Inflammatory macrophage treated with lipopolysaccharide for 4 hours (primary cell): ENCODE results near the gene NOS3.

Source experiments
- DNase-seq: peaks from one replicate; pipeline ENCODE4 v3.0.0-alpha.2; 2020

Gene NOS3

GRCh38 chr7:150965273-150965830 lies 25.5 kb upstream of the NOS3 start:
- DNase-seq, result no peak

- no peak for DNase-seq
These were observed 24.8 kb upstream of the NOS3 start for GRCh38 chr7:150966002-150966401.

- DNase-seq, result no peak
These were observed 23.5 kb upstream of the NOS3 start for GRCh38 chr7:150967349-150967748.

GRCh38 chr7:150968056-150968733 lies 22.6 kb upstream of the NOS3 start:
- no peak for DNase-seq

- no peak for DNase-seq
These were observed 22.0 kb upstream of the NOS3 start for GRCh38 chr7:150968734-150969372.

- no peak for DNase-seq
These were observed 21.3 kb upstream of the NOS3 start for GRCh38 chr7:150969475-150969874.

GRCh38 chr7:150970424-150970823 lies 20.4 kb upstream of the NOS3 start:
- DNase-seq, result no peak

GRCh38 chr7:150971242-150972022 lies 19.4 kb upstream of the NOS3 start:
- no peak for DNase-seq

- no peak for DNase-seq
These were observed 18.8 kb upstream of the NOS3 start for GRCh38 chr7:150972023-150972468.

- DNase-seq, result no peak
These were observed 18.1 kb upstream of the NOS3 start for GRCh38 chr7:150972741-150973140.

- no peak for DNase-seq
These were observed 17.0 kb upstream of the NOS3 start for GRCh38 chr7:150973571-150974451.

GRCh38 chr7:150974468-150975391 lies 16.1 kb upstream of the NOS3 start:
- no peak for DNase-seq

- DNase-seq, result no peak
These were observed 15.1 kb upstream of the NOS3 start for GRCh38 chr7:150975536-150976319.

- DNase-seq, result no peak
These were observed 14.1 kb upstream of the NOS3 start for GRCh38 chr7:150976529-150977381.

- DNase-seq, result no peak
These were observed 13.3 kb upstream of the NOS3 start for GRCh38 chr7:150977382-150978125.

GRCh38 chr7:150978126-150978789 lies 12.6 kb upstream of the NOS3 start, which contains the start of gene KCNH2:
Gene KCNH2, minus strand, starts transcription at chr7:150978321. Its CDS starts 408 bp downstream, at chr7:150977913.
- no peak for DNase-seq

GRCh38 chr7:150979713-150980390 lies 11.0 kb upstream of the NOS3 start:
- no peak for DNase-seq
